IMR-90 (cell line): ENCODE data around the gene PRKG2. TPM values are rescaled to one million over a fixed set of nuclear protein-coding genes. Genes with fewer than 3 reads are reported as not detected.
A peak's percentile ranks its signal among the peaks of the same experiment; 100 is the strongest.

ENCODE experiments used
- ATAC-seq: fragments of 200-7000 bp; cut with Tn5 transposase; 2 replicates; pipeline ENCODE4 v1.9.1; 2020; ENCODE audit warnings: low read depth, mild to moderate bottlenecking, moderate library complexity
- BruUV-seq: library from RNA; stranded (reverse); fragments of 400-500 nt; replicated peaks from 2 replicates; lab custom pipeline; 2021; lab: Mats Ljungman, UMichigan
- CTCF ChIA-PET: fragments of 300-600 bp; formaldehyde crosslinking; extraction: SDS; loops from one replicate; lab custom pipeline; 2021; ENCODE audit warnings: antibody characterized with exemption; lab: Yijun Ruan, JAX
- POLR2A ChIA-PET: fragments of 300-600 bp; sonication (Branson Sonifier 250); formaldehyde crosslinking; loops from one replicate; lab custom pipeline; 2022; ENCODE audit warnings: antibody characterized with exemption; ENCODE audit not compliant: unreplicated experiment; lab: Charles Lee
- DNase-seq: peaks from one replicate; pipeline ENCODE4 v3.0.0; 2013
- H2AFZ ChIP-seq: replicated peaks from 2 replicates; pipeline ENCODE3; 2013; ENCODE audit warnings: low read length, mild to moderate bottlenecking; ENCODE audit not compliant: poor library complexity
- H2AK5ac ChIP-seq: 2 replicates; pipeline ENCODE4 v1.6.1; 2013; ENCODE audit warnings: low read depth, low read length, inconsistent platforms
- H2AK9ac ChIP-seq: replicated peaks from 2 replicates; pipeline ENCODE3; 2013; ENCODE audit warnings: mild to moderate bottlenecking, low read depth, low read length, moderate library complexity; ENCODE audit not compliant: poor library complexity
- H2BK120ac ChIP-seq: 2 replicates; pipeline ENCODE4 v1.6.1; 2013; ENCODE audit warnings: low read depth, low read length, inconsistent platforms
- H2BK15ac ChIP-seq: 3 replicates; pipeline ENCODE4 v1.6.1; 2013; ENCODE audit warnings: low read depth, low read length, inconsistent platforms
- H2BK20ac ChIP-seq: 2 replicates; pipeline ENCODE4 v1.6.1; 2013; ENCODE audit warnings: low read depth, mild to moderate bottlenecking, inconsistent platforms, low read length, moderate library complexity
- H2BK5ac ChIP-seq: 2 replicates; pipeline ENCODE4 v1.6.1; 2013; ENCODE audit warnings: mild to moderate bottlenecking, low read depth, low read length, inconsistent platforms; ENCODE audit not compliant: poor library complexity, severe bottlenecking
- H3K14ac ChIP-seq: replicated peaks from 2 replicates; pipeline ENCODE4 v1.6.1; 2013; ENCODE audit warnings: low read depth, low read length, inconsistent platforms
- H3K18ac ChIP-seq: 2 replicates; pipeline ENCODE4 v1.6.1; 2013; ENCODE audit warnings: low read depth, low read length, control low read depth
- H3K23ac ChIP-seq: 2 replicates; pipeline ENCODE4 v1.6.1; 2013; ENCODE audit warnings: low read depth, low read length, inconsistent platforms
- H3K27ac ChIP-seq: 2 replicates; pipeline ENCODE4 v1.5.1; 2013; ENCODE audit warnings: mild to moderate bottlenecking, control low read depth, low read length; ENCODE audit not compliant: insufficient read depth
- H3K27me3 ChIP-seq: 2 replicates; pipeline ENCODE4 v1.6.1; 2013; ENCODE audit warnings: low read length; ENCODE audit not compliant: control insufficient read depth, insufficient read depth
- H3K36me3 ChIP-seq: 2 replicates; pipeline ENCODE4 v1.6.1; 2013; ENCODE audit warnings: low read length, mixed read lengths; ENCODE audit not compliant: control insufficient read depth, insufficient read depth
- H3K4ac ChIP-seq: 2 replicates; pipeline ENCODE4 v1.6.1; 2013; ENCODE audit warnings: low read depth, low read length, inconsistent platforms
- H3K4me1 ChIP-seq: 2 replicates; pipeline ENCODE4 v1.6.1; 2013; ENCODE audit warnings: low read length, mixed read lengths; ENCODE audit not compliant: control insufficient read depth, insufficient read depth
- H3K4me2 ChIP-seq: 2 replicates; pipeline ENCODE4 v1.6.1; 2013; ENCODE audit warnings: low read depth, mild to moderate bottlenecking, control low read depth, low read length, moderate library complexity
- H3K4me3 ChIP-seq: 2 replicates; pipeline ENCODE4 v1.5.1; 2013; ENCODE audit warnings: low read depth, mild to moderate bottlenecking, control low read depth, low read length, moderate library complexity; ENCODE audit not compliant: insufficient read depth
- H3K56ac ChIP-seq: 2 replicates; pipeline ENCODE4 v1.6.1; 2013; ENCODE audit warnings: low read length, inconsistent platforms; ENCODE audit not compliant: insufficient read depth; ENCODE audit errors: extremely low read depth
- H3K79me1 ChIP-seq, 2 experiments: 2 replicates each; pipeline ENCODE4 v1.6.1; 2013; ENCODE audit warnings: low read length in 2 of 2, inconsistent platforms in 1 of 2, low read depth in 1 of 2
- H3K9ac ChIP-seq: 2 replicates; pipeline ENCODE4 v1.6.1; 2013; ENCODE audit warnings: low read depth, low read length, control low read depth
- H3K9me1 ChIP-seq: 2 replicates; pipeline ENCODE4 v1.6.1; 2013; ENCODE audit warnings: low read length, inconsistent platforms; ENCODE audit not compliant: insufficient read depth
- H3K9me3 ChIP-seq: 2 replicates; pipeline ENCODE4 v1.6.1; 2013; ENCODE audit warnings: low read length; ENCODE audit not compliant: control insufficient read depth, insufficient read depth
- H4K20me1 ChIP-seq: 2 replicates; pipeline ENCODE4 v1.6.1; 2013; ENCODE audit warnings: low read length, inconsistent platforms; ENCODE audit not compliant: insufficient read depth
- H4K5ac ChIP-seq: 2 replicates; pipeline ENCODE4 v1.6.1; 2013; ENCODE audit warnings: mild to moderate bottlenecking, low read depth, low read length, control low read depth
- H4K8ac ChIP-seq, 2 experiments: 2 replicates each; pipeline ENCODE4 v1.6.1; 2013; ENCODE audit warnings: low read depth in 2 of 2, low read length in 2 of 2, control low read depth in 1 of 2, inconsistent platforms in 1 of 2
- H4K91ac ChIP-seq: 2 replicates; pipeline ENCODE4 v1.6.1; 2013; ENCODE audit warnings: low read depth, low read length, inconsistent platforms; ENCODE audit not compliant: insufficient read depth
- CEBPB ChIP-seq: IDR thresholded peaks from 2 replicates; pipeline ENCODE4 v1.6.1; 2012; ENCODE audit warnings: low read depth, low read length, improper control_type of control experiment
- MAFK ChIP-seq: IDR thresholded peaks from 2 replicates; pipeline ENCODE4 v1.6.1; 2012; ENCODE audit warnings: low read depth, low read length, improper control_type of control experiment
- WGBS, 2 experiments: methylation state at CpG; one replicate each; pipeline versions ENCODE4 v1.1.5 to v1.1.7; 2013; ENCODE audit warnings: missing lambda C conversion rate in 2 of 2; ENCODE audit not compliant: insufficient read length in 1 of 2; ENCODE audit errors: extremely low coverage in 2 of 2; 5-methylcytosine and 5-hydroxymethylcytosine counted together
- dilution Hi-C: fragments of 300-500 bp; cut with HindIII; formaldehyde crosslinking; loops from one replicate; pipeline ENCODE4 v1.14.3; 2018; ENCODE audit warnings: low sequenced_read_pairs; ENCODE audit not compliant: unreplicated experiment
- in situ Hi-C: fragments of 300-500 bp; cut with MboI; formaldehyde crosslinking; loops from 3 replicates; pipeline ENCODE4 v1.14.3; 2019; ENCODE audit warnings: low sequenced_read_pairs, inconsistent platforms, mixed read lengths
- intact Hi-C: fragments of 100-400 bp; cut with micrococcal nuclease; formaldehyde crosslinking; loops from 2 replicates; pipeline ENCODE4 v1.10.0; 2022
- polyA plus RNA-seq, 3 experiments: library from polyadenylated mRNA; depleted of rRNA; stranded (reverse); fragments of >200 nt; gene quantifications; 2 replicates each; pipeline ENCODE4 v1.2.3, GENCODE V29; 2012; ENCODE audit warnings: low replicate concordance in 1 of 3
- total RNA-seq: library from RNA; depleted of rRNA; stranded (reverse); fragments of >200 nt; gene quantifications from 2 replicates; pipeline ENCODE4 v1.2.3, GENCODE V29; 2012

Gene PRKG2
- total and polyA plus RNA-seq, 2 of the 4 experiments (the other 2 are of a cell fraction) = 0.44 to 2.0 TPM

- H3K36me3 ChIP-seq = no peaks in the 10 kb centered on the region
- no peak overlapping the region for H3K56ac ChIP-seq
- no peak overlapping the region for H3K4me3 ChIP-seq
- H2BK20ac ChIP-seq = no peak overlapping the region
- TF ChIP-seq CEBPB (peak; percentile 48), MAFK (no peak)
- in situ Hi-C loops = no loop called here
- ChIA-PET CTCF (interaction anchor here (0.6 to 1.6 kb wide), 12 partner anchors 9 to 934 kb away, joined by 3 to 17 read pairs (median 3); partner anchors contain the start of gene BMP3), POLR2A (no interaction called here)
- no peaks in the 10 kb centered on the region for H4K20me1 ChIP-seq
- no peak overlapping the region for H3K14ac ChIP-seq
- peaks cover 4% of the 10 kb centered on the region for H3K27me3 ChIP-seq
- intact Hi-C loops = no loop called here
- H3K18ac ChIP-seq = no peak overlapping the region
- DNase-seq = no peak
- H4K5ac ChIP-seq = no peak overlapping the region
- H3K27ac ChIP-seq = no peak overlapping the region
- H2AK5ac ChIP-seq = no peak overlapping the region
- no peak overlapping the region for H2AK9ac ChIP-seq
- no peak overlapping the region for H2BK120ac ChIP-seq
- H3K9me3 ChIP-seq = no peaks in the 10 kb centered on the region
- ATAC-seq = peak; percentile 35
- no peak overlapping the region for H3K9ac ChIP-seq
- 100% methylated on average over 1 of the region's 4 CpGs; no CpG with 5 or more reads in 1 of the 2 experiments for WGBS, 2 experiments
- no peak overlapping the region for H2BK5ac ChIP-seq
- no peak overlapping the region for H2AFZ ChIP-seq
- no peaks in the 10 kb centered on the region for H3K9me1 ChIP-seq
- H3K4me2 ChIP-seq = no peak overlapping the region; the same call in 1 of the 2 replicates
- no peak overlapping the region for H4K91ac ChIP-seq
- no peak overlapping the region for H2BK15ac ChIP-seq
- no TSS peak for BruUV-seq
- peaks cover 2% of the 10 kb centered on the region; the same call in 1 of the 2 replicates for H3K4me1 ChIP-seq
- H3K23ac ChIP-seq = no peak overlapping the region
- H3K79me1 ChIP-seq = no peaks in the 10 kb centered on the region
- no peak overlapping the region for H3K4ac ChIP-seq
- H4K8ac ChIP-seq = 0 out of 4 replicates have a peak overlapping the region, but pooled peaks of 1 of the 2 experiments have one; percentile 29
- dilution Hi-C loops = no loop called here
Measured at GRCh38 chr4:81039351-81039972, 175.6 kb downstream of the PRKG2 start.
